ENCODE data around the gene FAM120B.

DNA sequence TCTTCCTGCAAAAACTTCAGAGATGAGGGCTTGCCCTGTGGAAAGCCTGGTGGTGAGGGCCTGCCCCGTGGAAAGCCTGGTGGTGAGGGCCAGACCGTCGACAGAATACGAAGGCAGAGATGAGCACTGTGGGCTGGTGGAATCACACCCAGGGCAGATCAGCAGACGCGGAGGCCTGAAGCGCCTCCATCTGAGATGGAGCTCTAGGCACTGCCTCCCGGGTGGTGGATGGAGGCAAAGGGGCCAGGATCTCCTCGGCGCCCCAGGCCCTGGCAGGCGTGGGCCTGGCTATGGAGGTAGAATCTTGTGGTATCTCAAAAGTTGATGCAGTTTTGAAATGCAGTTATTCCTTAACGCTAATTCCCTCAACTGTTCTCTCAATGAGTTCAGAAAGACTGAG, 141.8 kb downstream of the FAM120B start:
- TF ChIP-seq POLR2A (IDR thresholded peaks at IDR 0.05; ENCODE audit: low read length) (no peak), GATA1 (IDR thresholded peaks at IDR 0.05; ENCODE audit: low read depth, low read length) (no peak)
